ENCODE results near the gene PDZD4. TPM values are rescaled to one million over a fixed set of nuclear protein-coding genes. Genes with fewer than 3 reads are reported as not detected.

The PDZD4 gene
- total RNA-seq, 2 experiments from 2014 or later: 1.4 to 2.6 TPM

DNA sequence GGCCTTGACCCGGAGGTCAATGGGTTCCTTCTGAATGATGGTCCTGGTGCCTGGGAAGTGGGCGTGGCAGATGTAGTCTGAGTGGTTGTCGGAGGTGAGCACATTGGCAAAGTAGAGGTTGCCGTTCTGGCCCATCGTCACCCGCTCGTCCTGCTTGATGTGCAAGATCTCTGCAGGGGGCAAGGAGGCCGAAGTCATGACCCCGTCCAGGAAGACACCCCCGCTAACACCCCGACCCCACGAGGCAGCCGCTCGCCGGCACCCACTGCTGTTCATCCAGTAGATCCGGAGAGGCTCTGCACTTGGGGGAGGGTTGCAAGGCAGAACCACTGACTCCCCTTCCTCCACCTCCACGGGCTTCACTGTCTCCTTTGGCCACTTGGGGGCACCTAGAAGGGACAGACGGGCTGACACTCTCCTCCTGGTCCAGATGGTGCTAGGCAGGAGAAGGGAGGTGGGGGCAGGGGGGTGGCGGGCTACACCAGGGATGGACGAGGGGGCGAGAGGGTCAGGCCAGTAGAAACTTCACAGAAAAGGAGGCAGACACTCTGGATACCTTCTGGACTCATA lies 40.5 kb upstream of the PDZD4 start:
- Mint-ChIP-seq H3K9me3 (no peaks in the 10 kb centered on the region), H3K27ac (no peak overlapping the region), H3K36me3 (ENCODE audit: low read depth) (no peaks in the 10 kb centered on the region), H3K4me1 (ENCODE audit: low read depth) (no peaks in the 10 kb centered on the region), H3K27me3 (no peaks in the 10 kb centered on the region), H3K4me3 (no peak overlapping the region)
- ChIA-PET POLR2A (interaction anchor here (0.6 kb wide), 1 partner anchor 53 kb away, joined by 3 read pairs; no protein-coding TSS in a partner anchor), CTCF (no interaction called here)
- intact Hi-C loops (cut with micrococcal nuclease): no loop called here
- TF ChIP-seq CTCF (IDR thresholded peaks at IDR 0.05): no peak
- ATAC-seq (no peak), DNase-seq (no peak)

DNA sequence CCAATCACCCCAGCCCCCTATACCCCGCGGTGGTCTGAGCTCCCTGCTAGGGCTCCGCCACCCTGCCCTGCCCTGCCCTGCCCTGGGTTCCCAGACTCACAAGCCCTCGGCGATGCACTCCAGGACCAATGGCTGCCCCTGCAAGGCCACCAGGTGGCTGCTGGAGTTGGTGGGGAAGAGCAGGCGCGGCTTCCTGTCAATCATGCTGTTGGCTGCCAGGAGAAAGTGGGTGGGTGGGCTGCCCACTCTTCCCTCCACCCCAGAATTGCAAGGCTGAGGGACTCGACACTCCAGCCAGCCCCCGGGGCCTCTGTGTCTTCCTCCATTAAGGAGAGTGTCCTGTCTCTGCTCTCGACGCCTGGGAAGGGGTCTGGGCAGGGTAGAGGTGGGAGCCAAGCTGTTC lies 39.9 kb upstream of the PDZD4 start:
- POLR2A ChIA-PET: interaction anchor here (0.6 kb wide), 1 partner anchor 53 kb away, joined by 3 read pairs; no protein-coding TSS in a partner anchor
- Mint-ChIP-seq H3K9me3 (no peaks in the 10 kb centered on the region), H3K36me3 (ENCODE audit: low read depth) (no peaks in the 10 kb centered on the region), H3K27me3 (no peaks in the 10 kb centered on the region), H3K4me3 (no peak overlapping the region), H3K27ac (no peak overlapping the region), H3K4me1 (ENCODE audit: low read depth) (no peaks in the 10 kb centered on the region)
- intact Hi-C loops (cut with micrococcal nuclease): no loop called here
- CTCF ChIA-PET: no interaction called here
- ATAC-seq: no peak
- TF ChIP-seq CTCF (IDR thresholded peaks at IDR 0.05): no peak
- DNase-seq: no peak

DNA sequence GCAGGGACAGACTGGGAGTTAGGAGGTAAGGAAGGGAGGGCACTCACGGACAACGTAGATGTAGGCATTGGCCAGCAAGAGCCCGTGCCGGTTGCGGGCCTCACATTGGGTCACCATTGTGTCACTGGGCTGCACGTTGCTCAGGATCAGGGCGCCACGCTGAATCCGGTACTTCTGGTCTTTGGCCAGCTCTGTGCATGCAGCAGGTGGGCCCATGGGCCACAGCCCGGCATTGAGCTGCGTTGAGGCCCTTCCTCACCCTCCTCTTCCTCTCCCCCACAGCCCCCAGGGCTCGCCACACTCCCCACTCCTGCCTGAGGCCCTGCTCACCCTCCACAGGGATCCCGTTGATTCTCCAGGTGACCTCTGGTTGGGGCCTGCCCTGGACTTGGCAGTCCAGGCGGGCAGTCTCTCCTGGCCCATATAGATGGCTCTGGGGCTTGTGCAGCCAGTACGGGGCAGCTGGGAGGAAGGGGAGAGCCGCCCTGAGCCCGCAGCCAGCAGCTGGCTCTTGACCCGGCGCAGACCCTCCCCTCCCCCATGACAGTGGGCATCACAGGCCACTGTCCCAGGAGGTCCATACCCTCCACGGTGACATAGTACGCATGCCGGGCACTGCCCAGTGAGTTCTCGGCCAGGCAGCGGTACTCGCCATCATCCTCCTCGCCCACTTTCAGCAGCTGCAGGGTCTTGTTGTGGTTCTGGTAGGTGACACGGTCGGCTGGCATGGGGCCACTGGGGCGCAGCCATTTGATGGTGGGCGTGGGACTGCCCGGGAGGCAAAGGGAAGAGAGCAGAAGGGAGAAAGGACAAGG lies 39.3 kb upstream of the PDZD4 start:
- Mint-ChIP-seq H3K4me3 (no peak overlapping the region), H3K4me1 (ENCODE audit: low read depth) (no peaks in the 10 kb centered on the region), H3K27me3 (no peaks in the 10 kb centered on the region), H3K36me3 (ENCODE audit: low read depth) (no peaks in the 10 kb centered on the region), H3K27ac (no peak overlapping the region), H3K9me3 (no peaks in the 10 kb centered on the region)
- DNase-seq (no peak), ATAC-seq (no peak)
- intact Hi-C loops (cut with micrococcal nuclease): no loop called here
- ChIA-PET POLR2A (interaction anchor here (0.6 kb wide), 1 partner anchor 52 kb away, joined by 3 read pairs; no protein-coding TSS in a partner anchor), CTCF (no interaction called here)
- TF ChIP-seq CTCF (IDR thresholded peaks at IDR 0.05): no peak

GRCh38 chrX:153868576-153869472 lies 38.5 kb upstream of the PDZD4 start:
- intact Hi-C loops (cut with micrococcal nuclease): no loop called here
- Mint-ChIP-seq H3K27ac (no peak overlapping the region), H3K36me3 (ENCODE audit: low read depth) (no peaks in the 10 kb centered on the region), H3K4me1 (ENCODE audit: low read depth) (no peaks in the 10 kb centered on the region), H3K9me3 (no peaks in the 10 kb centered on the region), H3K27me3 (no peaks in the 10 kb centered on the region), H3K4me3 (no peak overlapping the region)
- no peak for DNase-seq
- no peak for TF ChIP-seq CTCF (IDR thresholded peaks at IDR 0.05)
- ChIA-PET POLR2A (no interaction called here), CTCF (no interaction called here)
- ATAC-seq: no peak

Data from activated CD8-positive, alpha-beta T cell treated with anti-CD3 and anti-CD28 coated beads for 36 hours (primary cell).